Measurements from ENCODE around the gene AGAP6.
A peak's percentile ranks its signal among the peaks of the same experiment; 100 is the strongest.
"Not testable (repeated sequence)": the region's sequence is repeated elsewhere in the genome, so short reads cannot be mapped to it uniquely, and the experiment has no call there.

The AGAP6 gene

DNA sequence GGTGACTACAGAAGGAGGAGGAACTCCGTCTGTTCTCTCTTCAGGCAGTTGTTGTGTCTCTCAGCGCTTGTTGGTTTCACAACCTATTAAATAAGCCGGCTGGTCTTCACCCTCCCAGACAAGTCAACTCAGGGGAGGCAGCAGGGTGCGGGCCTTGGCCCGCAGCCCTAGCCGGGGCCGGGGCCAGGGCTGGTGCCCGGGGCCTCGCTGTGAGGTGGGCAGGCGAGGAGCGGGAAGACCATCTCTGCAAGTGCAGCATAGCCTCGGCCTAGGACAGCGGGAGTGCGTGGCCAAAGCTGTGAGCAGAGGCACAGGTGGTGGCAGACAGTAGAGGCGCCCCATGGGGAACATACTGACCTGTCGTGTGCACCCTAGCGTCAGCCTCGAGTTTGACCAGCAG is at the start of gene AGAP6:
AGAP6 (plus strand) TSS at position 31 of the 400 bp plus-strand sequence; CDS start at position 341, 310 bp downstream.
- not testable (repeated sequence) for H3K36me3 Mint-ChIP-seq (ENCODE audit: low read depth); DNase-seq; H3K9me3 Mint-ChIP-seq; H3K4me1 Mint-ChIP-seq; H3K27ac Mint-ChIP-seq; H3K27me3 Mint-ChIP-seq (ENCODE audit: low read depth, poor library complexity); H3K4me3 Mint-ChIP-seq

DNA sequence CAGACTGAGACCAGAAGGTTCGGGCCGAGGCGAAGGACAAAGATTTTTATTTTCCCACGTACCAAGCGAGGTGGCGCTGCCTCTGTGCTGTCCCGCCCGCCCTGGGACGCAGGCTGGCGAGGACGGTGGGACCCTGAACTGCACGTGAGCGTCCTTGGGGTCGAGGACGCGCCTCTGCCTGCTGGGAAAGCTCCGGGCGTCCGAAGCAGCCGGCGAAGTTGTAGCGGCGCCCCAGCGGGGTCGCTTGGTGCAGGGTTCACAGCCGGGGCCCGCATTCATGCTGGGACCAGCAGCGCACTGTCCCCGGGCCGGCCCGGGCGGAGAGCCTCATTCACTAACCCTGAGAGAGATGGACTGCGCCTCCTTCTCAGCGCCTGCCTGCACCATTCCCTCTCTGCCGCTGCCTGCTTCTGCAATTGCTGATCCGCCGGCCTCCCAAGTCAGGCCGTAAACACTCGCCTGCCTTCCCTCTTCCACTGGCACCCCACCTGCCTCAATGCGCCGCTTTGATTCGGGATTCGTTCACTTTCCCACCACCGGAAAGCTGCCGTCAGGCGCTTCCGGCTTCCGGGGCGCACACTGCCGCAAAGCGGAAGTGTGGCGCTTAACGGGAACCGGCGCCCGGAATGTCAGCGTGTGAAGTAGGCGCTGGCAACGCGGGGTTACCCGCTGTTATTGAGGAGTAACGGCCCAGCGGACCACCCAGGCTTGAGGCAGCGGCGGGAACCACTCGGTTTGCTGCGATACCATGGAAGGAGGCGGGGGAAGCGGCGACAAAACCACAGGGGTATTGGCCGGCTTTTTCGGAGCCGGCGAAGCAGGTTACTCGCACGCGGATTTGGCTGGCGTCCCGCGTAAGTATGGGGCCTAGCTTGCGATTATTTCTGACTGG is 46.5 kb upstream of the AGAP6 start, which contains the start of the genes PARG and TIMM23B:
PARG (minus strand) TSS at position 581 of the 892 bp plus-strand sequence; CDS start at position 279, 302 bp downstream.
TIMM23B (plus strand) TSS at position 607 of the 892 bp plus-strand sequence; CDS start at position 749, 142 bp downstream.
- H3K27ac Mint-ChIP-seq: peak within 1 kb of the TSS; percentile 99
- peaks cover 37% of the 10 kb centered on the region for H3K4me1 Mint-ChIP-seq
- not testable (repeated sequence) for H3K36me3 Mint-ChIP-seq (ENCODE audit: low read depth); H3K27me3 Mint-ChIP-seq (ENCODE audit: low read depth, poor library complexity); H3K9me3 Mint-ChIP-seq
- DNase-seq: peak; percentile 79
- peak within 1 kb of the TSS; percentile 100 for H3K4me3 Mint-ChIP-seq

DNA sequence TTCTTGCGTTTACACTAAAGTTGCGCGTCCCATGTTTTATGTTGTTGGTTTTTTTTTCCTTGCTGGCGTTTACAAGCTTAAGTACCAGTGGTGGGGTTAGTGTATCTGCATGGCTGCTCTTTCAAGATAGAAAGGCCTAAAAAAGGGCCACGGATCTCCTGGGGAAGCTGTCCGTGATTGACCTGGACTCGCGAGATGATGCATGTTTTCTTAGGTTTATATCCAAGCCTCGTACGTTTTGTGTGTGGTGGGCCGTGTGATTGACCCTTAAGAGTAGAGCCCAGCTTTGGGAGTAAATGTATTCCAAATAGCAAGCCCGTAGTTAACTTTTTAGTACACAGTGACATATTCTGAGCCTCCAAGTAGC is 45.9 kb upstream of the AGAP6 start:
- Mint-ChIP-seq H3K4me1 (peaks cover 37% of the 10 kb centered on the region), H3K27ac (peak overlapping the region; percentile 99), H3K4me3 (peak overlapping the region; percentile 100), H3K36me3 (ENCODE audit: low read depth) (peaks cover 11% of the 10 kb centered on the region)
- H3K27me3 Mint-ChIP-seq (ENCODE audit: low read depth, poor library complexity); H3K9me3 Mint-ChIP-seq; DNase-seq: not testable (repeated sequence)

DNA sequence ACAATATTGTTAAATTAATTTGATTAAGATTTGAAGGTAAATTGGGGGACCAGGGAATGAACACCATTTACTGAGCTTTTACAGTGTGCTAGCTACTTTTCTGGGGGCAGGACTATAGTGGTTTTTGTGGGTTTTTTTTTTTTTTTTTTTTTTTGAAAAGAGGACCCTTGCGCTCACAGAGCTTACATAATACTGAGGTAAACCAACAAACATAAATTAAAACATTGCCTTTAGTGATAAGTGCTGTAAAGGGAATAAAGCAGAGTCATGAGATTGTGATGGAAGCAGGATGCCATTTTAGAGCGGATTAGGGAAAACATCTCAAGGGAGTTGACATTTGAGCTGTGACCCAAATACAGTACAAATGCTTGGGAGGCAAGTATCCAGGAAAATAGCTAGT is 44.6 kb upstream of the AGAP6 start:
- peak overlapping the region; percentile 100 for H3K4me3 Mint-ChIP-seq
- H3K4me1 Mint-ChIP-seq: peaks cover 37% of the 10 kb centered on the region
- DNase-seq; H3K9me3 Mint-ChIP-seq; H3K27me3 Mint-ChIP-seq (ENCODE audit: low read depth, poor library complexity); H3K27ac Mint-ChIP-seq: not testable (repeated sequence)
- peaks cover 20% of the 10 kb centered on the region for H3K36me3 Mint-ChIP-seq (ENCODE audit: low read depth)

DNA sequence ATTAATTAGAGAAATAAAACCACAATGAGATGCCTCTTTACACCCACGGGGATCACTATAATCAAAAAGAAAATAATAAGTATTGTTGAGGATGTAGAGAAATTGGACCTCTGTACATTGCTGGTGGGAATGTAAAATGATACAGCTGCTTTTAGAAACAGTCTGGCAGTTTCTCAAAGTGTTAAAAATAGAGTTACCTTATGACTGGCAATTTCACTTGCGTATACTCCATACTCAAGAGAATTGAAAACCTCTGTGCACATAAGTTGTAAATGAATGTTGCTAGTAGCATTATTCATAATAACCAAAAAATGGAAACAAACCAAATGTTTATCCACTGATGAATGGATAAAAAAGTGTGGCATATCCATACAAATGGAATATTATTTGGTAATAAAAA is 40.1 kb upstream of the AGAP6 start:
- H3K9me3 Mint-ChIP-seq; H3K27ac Mint-ChIP-seq; H3K27me3 Mint-ChIP-seq (ENCODE audit: low read depth, poor library complexity); DNase-seq; H3K4me1 Mint-ChIP-seq; H3K4me3 Mint-ChIP-seq: not testable (repeated sequence)
- peaks cover 24% of the 10 kb centered on the region for H3K36me3 Mint-ChIP-seq (ENCODE audit: low read depth)

DNA sequence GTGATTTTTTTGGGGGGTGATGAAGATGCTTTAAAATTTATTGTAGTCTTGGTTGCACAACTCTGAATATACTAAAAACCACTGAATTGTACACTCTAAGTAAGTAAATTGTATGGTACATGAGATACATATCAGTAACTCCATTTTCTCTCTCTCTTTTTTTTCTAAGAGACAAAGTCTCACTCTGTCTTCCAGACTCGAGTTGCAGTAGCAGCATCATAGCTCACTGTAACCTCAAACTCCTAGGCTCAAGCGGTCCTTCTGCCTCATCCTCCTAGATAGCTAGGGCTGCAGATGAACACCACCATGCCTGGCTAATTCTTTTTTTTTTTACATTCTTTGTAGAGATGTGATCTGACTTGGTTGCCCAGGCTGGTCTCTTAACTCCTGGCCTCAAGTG is 39.5 kb upstream of the AGAP6 start:
- not testable (repeated sequence) for DNase-seq; H3K9me3 Mint-ChIP-seq; H3K4me3 Mint-ChIP-seq; H3K27ac Mint-ChIP-seq; H3K4me1 Mint-ChIP-seq; H3K27me3 Mint-ChIP-seq (ENCODE audit: low read depth, poor library complexity)
- H3K36me3 Mint-ChIP-seq (ENCODE audit: low read depth): peaks cover 24% of the 10 kb centered on the region

DNA sequence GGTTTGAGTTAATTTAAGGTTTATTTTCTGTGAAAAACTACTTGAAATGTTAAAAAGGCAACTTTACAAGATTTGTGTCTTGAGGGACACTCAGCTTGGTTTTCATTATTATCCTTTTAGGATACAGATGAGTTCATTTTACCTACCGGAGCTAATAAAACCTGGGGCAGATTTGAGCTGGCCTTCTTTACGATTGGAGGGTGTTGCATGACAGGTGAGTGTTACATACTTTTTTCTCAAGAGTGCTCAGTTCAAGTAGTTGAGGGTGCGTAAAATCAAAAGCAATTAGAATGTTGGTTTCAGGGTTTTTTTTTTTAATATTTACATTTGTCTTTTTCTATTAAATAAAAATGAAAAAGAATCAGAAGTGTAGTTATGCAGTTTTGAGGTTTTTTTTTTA is 36.2 kb upstream of the AGAP6 start:
- H3K27me3 Mint-ChIP-seq (ENCODE audit: low read depth, poor library complexity); H3K9me3 Mint-ChIP-seq; H3K27ac Mint-ChIP-seq; H3K4me3 Mint-ChIP-seq; H3K4me1 Mint-ChIP-seq; DNase-seq: not testable (repeated sequence)
- peaks cover 19% of the 10 kb centered on the region for H3K36me3 Mint-ChIP-seq (ENCODE audit: low read depth)

DNA sequence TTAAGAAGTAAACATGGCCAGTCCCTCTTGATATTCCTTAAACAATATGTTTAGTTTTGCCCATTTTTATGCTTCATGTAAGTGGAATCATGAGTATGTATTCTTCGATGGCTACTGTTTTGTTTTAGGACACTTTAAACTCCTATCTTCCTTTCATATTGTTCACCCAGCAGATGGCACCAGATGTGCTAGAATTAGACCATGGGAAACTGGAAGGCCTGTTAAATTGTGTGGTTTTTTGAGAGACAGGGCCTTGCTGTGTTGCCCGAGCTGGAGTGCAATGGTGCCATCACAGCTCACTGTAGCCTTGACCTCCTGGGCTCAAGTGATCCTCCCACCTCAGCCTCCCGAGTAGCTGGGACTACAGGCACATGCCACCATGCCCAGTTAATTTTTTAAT is 35.1 kb upstream of the AGAP6 start:
- H3K27me3 Mint-ChIP-seq (ENCODE audit: low read depth, poor library complexity): not testable (repeated sequence)

DNA sequence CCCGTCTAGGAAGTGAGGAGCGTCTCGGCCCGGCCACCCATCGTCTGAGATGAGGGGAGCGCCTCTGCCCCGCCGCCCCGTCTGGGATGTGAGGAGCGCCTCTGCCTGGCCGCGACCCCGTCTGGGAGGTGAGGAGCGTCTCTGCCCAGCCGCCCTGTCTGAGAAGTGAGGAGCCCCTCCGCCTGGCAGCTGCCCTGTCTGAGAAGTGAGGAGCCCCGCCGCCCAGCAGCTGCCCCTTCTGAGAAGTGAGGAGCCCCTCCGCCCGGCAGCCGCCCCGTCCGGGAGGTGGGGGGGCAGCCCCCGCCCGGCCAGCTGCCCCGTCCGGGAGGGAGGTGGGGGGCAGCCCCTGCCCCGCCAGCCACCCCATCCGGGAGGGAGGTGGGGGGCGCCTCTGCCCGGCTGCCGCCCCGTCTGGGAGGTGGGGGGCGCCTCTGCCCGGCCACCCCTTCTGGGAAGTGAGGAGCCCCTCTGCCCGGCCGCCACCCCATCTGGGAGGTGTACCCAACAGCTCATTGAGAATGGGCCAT is 17.8 kb upstream of the AGAP6 start:
- not testable (repeated sequence) for DNase-seq; H3K4me1 Mint-ChIP-seq; H3K27me3 Mint-ChIP-seq (ENCODE audit: low read depth, poor library complexity); H3K27ac Mint-ChIP-seq; H3K4me3 Mint-ChIP-seq; H3K9me3 Mint-ChIP-seq
- H3K36me3 Mint-ChIP-seq (ENCODE audit: low read depth): peaks cover 29% of the 10 kb centered on the region

More for the DNA sequence above, 35.1 kb upstream of the AGAP6 start:
- H3K27ac Mint-ChIP-seq, DNase-seq, H3K4me1 Mint-ChIP-seq, H3K9me3 Mint-ChIP-seq, H3K4me3 Mint-ChIP-seq: not testable (repeated sequence)
- peaks cover 18% of the 10 kb centered on the region for H3K36me3 Mint-ChIP-seq (ENCODE audit: low read depth)

DNA sequence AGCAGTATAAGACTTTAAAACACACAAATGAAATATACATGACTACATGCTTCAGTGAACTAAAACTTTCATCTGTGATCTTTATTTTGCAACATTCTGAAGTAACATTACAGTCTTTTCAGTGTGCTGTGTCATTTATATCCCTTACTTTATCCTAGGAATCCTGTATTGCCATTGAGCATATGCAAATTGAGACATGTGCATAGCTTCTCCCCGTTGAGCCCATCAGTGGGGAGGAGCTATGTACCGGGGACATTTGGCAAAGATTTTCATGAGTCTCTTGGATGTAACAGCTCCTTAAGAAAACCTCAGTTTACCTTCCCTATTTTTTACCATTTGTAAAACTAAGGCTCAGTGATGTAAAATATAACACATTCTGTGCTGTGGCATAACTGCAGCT is 16.7 kb upstream of the AGAP6 start:
- H3K9me3 Mint-ChIP-seq; DNase-seq; H3K27ac Mint-ChIP-seq; H3K27me3 Mint-ChIP-seq (ENCODE audit: low read depth, poor library complexity); H3K4me1 Mint-ChIP-seq; H3K4me3 Mint-ChIP-seq: not testable (repeated sequence)
- H3K36me3 Mint-ChIP-seq (ENCODE audit: low read depth): peaks cover 18% of the 10 kb centered on the region

DNA sequence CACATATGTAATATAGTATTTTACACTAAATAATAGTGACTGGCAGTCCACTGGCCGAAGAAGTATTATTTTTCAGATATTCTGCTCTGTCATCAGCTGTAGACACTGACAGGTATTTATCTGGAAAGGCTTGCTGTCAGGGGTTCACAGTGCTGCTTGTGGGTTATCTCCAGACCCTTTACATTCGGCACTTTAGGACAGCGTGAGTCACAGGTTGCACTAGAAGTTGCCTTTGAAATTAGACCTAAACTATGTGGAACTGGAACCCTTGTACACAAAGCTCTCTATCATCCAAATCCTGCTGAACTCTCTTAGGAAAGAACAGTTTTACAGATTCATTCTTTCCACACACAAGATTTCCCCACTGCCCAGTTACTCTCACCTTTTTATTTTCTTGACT is 16.1 kb upstream of the AGAP6 start:
- not testable (repeated sequence) for H3K4me3 Mint-ChIP-seq; H3K27me3 Mint-ChIP-seq (ENCODE audit: low read depth, poor library complexity); DNase-seq; H3K27ac Mint-ChIP-seq; H3K9me3 Mint-ChIP-seq; H3K4me1 Mint-ChIP-seq
- H3K36me3 Mint-ChIP-seq (ENCODE audit: low read depth): peaks cover 18% of the 10 kb centered on the region

DNA sequence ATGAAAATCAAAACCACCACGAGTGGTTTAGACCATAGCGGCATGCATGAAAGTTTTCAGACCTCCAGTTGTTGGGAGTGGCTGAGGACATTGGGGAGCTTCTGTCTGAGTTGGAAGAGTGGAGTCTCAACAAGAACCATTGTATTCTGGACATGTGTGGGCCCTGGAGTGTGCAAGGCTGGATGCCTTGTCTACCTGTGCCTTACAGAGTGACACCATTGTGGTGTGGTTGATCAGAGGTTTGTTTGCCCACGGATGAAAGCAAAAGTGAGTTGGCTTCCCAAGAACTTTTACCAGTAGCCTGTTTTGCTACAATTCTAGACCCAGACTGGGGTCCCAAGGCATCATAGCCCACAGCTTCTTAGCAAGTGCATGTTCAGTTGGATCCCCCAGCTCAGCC is 10.4 kb upstream of the AGAP6 start:
- H3K36me3 Mint-ChIP-seq (ENCODE audit: low read depth); H3K4me1 Mint-ChIP-seq; H3K4me3 Mint-ChIP-seq; H3K27me3 Mint-ChIP-seq (ENCODE audit: low read depth, poor library complexity); H3K27ac Mint-ChIP-seq; DNase-seq; H3K9me3 Mint-ChIP-seq: not testable (repeated sequence)

DNA sequence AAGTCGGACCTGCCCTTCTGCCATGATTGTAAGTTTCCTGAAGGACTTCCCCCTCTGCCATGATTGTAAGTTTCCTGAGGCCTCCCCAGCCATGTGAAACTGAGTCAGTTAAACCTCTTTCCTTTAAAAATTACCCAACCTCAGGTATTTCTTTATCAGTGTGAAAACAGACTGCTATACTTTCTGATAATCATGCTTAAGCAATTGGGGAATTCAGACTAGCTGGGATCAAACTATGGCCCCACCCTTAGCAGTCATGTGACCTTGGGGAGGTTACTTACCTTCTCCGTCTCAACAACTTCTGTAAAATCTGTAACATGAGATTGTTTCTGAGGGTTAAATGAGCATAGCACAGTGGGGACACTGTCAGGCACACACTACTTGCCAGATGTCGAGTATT is 999 bp upstream of the AGAP6 start:
- H3K4me3 Mint-ChIP-seq; H3K9me3 Mint-ChIP-seq; DNase-seq; H3K4me1 Mint-ChIP-seq; H3K27me3 Mint-ChIP-seq (ENCODE audit: low read depth, poor library complexity); H3K27ac Mint-ChIP-seq; H3K36me3 Mint-ChIP-seq (ENCODE audit: low read depth): not testable (repeated sequence)

DNA sequence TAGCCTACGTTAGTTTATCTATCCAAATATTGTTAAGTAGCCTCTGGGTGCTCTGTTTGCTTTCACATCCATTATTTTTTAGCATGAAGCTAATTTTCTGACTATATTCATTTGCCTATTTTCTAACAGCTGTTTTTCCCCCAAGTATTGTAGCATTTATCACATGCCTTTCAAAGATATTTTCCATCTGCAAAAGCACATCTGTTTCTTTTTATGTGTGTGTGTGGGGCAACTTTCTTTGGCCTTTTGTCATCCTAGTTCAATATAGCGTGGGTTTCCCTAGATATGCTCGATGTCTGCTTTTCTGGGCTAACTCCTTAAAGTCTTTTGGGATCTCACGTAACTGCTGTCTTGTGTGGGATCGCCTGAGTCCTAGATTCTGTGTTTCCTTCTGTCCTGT is 7.1 kb downstream of the AGAP6 start:
- H3K9me3 Mint-ChIP-seq; H3K4me1 Mint-ChIP-seq; H3K27ac Mint-ChIP-seq; H3K27me3 Mint-ChIP-seq (ENCODE audit: low read depth, poor library complexity); H3K36me3 Mint-ChIP-seq (ENCODE audit: low read depth); H3K4me3 Mint-ChIP-seq; DNase-seq: not testable (repeated sequence)

DNA sequence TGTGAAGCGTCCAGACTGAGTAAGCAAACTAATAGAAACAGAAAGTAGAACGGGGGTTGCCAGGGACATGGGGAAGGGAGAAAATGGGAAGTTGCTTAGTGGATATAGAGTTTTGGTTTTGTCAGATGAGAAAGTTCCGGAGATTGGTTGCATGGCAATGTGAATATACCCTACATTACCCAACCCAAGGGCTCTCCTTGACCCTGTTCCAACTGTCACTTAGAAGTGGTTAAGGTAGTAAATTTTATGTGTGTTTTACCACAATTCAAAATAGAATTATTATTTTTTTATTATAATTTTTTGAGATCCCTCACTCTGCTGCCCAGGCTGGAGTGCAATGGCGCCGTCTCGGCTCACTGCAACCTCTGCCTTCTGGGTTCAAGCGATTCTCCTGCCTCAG is 25.8 kb downstream of the AGAP6 start:
- not testable (repeated sequence) for H3K27ac Mint-ChIP-seq; H3K27me3 Mint-ChIP-seq (ENCODE audit: low read depth, poor library complexity); DNase-seq; H3K9me3 Mint-ChIP-seq; H3K36me3 Mint-ChIP-seq (ENCODE audit: low read depth); H3K4me3 Mint-ChIP-seq; H3K4me1 Mint-ChIP-seq
